D721Med (cell line): Measurements from ENCODE around the gene GPR32.
"Not testable (repeated sequence)": the region's sequence is repeated elsewhere in the genome, so short reads cannot be mapped to it uniquely, and the experiment has no call there.

ENCODE experiments used
- DNase-seq: peaks from one replicate; pipeline ENCODE4 v3.0.0; 2011; ENCODE audit warnings: low spot score; ENCODE audit not compliant: insufficient read length
- FAIRE-seq: peaks from 2 replicates; lab custom pipeline; 2011; peaks lifted over from hg19 to GRCh38; lab: Jason Lieb, UNC
- TF ChIP-seq, protein P1 (sequence below): IDR thresholded peaks from 2 replicates; pipeline ENCODE4 v1.5.1; 2012; ENCODE audit warnings: mild to moderate bottlenecking, control low read depth; ENCODE audit not compliant: insufficient read depth; ENCODE audit errors: missing control alignments

GPR32 gene

DNA sequence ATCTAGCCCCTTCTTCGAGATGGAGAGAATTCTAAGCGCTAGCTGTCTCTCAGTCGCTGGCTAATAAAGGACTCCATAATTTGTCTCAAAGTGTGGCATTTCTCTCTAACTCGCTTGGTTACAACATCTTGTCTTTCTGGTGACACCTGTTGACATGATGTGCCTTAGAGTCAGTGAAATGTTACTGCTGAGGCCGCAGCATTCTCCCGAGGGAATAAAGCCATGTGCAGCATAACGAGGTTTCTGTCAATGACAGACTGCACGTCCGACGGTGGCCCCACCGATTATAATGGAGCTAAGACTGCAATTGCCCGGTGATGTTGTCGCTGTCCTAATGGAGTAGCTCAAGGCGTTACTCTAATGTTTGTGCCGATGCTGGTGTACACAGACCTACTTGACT, 20.3 kb upstream of the GPR32 start:
- no peak for FAIRE-seq
- no peak for DNase-seq
- TF ChIP-seq, protein P1, sequence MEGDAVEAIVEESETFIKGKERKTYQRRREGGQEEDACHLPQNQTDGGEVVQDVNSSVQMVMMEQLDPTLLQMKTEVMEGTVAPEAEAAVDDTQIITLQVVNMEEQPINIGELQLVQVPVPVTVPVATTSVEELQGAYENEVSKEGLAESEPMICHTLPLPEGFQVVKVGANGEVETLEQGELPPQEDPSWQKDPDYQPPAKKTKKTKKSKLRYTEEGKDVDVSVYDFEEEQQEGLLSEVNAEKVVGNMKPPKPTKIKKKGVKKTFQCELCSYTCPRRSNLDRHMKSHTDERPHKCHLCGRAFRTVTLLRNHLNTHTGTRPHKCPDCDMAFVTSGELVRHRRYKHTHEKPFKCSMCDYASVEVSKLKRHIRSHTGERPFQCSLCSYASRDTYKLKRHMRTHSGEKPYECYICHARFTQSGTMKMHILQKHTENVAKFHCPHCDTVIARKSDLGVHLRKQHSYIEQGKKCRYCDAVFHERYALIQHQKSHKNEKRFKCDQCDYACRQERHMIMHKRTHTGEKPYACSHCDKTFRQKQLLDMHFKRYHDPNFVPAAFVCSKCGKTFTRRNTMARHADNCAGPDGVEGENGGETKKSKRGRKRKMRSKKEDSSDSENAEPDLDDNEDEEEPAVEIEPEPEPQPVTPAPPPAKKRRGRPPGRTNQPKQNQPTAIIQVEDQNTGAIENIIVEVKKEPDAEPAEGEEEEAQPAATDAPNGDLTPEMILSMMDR, result no peak

DNA sequence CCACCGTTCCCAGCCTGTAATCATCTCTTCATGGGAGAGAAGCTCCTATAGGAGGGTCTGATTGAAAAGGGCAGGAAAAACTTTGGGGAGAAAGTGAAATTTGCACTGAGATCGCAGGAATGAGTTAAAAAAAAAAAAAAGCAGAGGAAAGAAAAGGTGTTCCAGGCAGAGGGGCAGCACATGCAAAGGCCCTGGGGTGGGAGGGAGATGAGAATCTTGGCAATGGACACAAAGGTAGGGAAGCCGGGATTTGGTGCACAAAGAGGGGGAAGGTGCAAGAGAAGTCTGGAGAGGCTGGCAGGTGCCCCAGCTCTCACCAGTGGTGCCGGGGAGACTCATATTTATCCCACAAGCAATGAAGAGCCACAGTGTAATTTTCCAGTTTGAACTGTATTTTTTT, 16.4 kb upstream of the GPR32 start:
- DNase-seq (no peak), FAIRE-seq (no peak)
- TF ChIP-seq, protein P1, result no peak

DNA sequence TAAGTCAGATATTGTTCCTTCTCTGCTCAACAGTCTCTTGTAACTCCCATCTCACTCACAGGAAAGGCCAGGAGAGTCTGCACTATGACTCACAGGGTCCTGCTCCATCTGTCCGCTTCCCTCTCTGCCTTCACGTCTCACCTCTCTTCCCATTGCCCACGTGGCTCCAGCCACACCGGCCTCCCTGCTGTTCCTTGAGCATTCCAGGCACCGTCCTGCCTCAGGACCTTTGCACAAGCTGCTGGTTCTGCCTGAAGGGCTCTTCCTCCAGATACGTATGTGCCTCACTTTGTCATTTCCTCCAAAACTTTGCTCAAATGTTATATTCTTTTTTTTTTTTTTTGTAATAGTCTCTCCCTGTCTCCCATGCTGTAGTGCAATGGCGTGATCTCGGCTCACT, 14.0 kb upstream of the GPR32 start:
- FAIRE-seq, DNase-seq: not testable (repeated sequence)

DNA sequence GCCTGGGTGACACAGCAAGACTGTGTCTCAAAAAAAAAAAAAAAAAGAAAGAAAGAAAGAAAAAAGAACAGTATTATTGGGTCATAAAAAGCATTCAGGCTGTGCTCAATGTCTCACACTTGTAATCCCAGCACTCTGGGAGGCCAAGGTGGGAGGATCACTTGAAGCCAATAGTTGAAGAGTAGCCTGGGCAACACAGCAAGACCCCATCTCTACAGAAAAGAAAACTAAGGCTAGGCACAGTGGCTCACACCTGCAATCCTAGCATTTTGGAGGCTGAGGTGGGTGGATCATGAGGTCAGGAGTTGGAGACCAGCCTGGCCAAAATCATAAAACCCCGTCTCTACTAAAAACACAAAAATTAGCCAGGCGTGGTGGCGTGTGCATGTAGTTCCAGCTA, 12.6 kb upstream of the GPR32 start:
- not testable (repeated sequence) for FAIRE-seq, DNase-seq

DNA sequence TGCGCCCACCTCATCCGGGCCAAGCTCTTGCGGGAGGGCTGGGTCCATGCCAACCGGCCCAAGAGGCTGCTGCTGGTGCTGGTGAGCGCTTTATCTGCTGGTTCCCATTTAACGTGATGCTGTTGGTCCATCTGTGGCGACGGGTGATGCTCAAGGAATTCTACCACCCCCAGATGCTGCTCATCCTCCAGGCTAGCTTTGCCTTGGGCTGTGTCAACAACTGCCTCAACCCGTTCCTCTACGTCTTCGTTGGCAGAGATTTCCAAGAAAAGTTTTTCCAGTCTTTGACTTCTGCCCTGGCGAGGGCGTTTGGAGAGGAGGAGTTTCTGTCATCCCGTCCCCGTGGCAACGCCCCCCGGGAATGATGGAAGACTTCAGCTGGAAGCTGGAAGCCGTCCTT, 11.2 kb upstream of the GPR32 start:
- DNase-seq, FAIRE-seq: not testable (repeated sequence)

DNA sequence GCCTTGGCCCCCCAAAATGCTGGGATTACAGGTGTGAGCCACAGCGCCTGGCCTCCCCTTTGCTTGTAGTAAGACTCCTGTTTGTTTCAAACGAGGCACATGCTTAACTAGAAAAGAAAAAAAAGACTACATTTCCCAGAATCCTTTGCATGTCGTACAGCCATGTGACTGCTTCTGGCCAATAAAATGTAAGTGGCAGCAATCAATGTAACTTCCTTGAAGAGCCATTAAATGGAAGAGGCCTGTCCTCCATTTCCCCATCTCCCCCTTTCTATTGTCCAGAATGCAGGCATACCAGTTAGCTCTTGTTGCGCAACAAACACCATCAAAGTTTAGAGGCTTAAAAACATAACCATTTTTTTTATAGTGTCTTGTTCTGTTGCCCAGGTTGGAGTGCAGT, 10.4 kb upstream of the GPR32 start:
- DNase-seq, result no peak
- TF ChIP-seq, protein P1, result no peak
- no peak for FAIRE-seq

DNA sequence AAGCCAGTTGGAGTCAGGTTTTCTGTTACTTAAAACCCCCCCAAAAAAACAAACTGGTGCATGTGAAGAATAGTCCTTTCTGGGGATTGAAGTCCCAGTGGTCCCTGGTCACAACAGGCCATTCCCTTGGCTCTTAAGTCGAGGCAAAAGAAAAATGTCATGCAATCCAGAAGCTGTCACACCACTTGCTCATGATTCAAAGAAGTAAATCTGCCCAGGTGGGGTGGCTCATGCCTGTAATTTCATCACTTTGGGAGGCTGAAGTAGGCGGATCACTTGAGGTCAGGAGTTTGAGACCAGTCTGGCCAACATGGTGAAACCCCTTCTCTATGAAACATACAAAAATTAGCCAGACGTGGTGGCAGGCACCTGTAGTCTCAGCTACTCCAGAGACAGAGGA, 8.8 kb upstream of the GPR32 start:
- not testable (repeated sequence) for FAIRE-seq, DNase-seq

DNA sequence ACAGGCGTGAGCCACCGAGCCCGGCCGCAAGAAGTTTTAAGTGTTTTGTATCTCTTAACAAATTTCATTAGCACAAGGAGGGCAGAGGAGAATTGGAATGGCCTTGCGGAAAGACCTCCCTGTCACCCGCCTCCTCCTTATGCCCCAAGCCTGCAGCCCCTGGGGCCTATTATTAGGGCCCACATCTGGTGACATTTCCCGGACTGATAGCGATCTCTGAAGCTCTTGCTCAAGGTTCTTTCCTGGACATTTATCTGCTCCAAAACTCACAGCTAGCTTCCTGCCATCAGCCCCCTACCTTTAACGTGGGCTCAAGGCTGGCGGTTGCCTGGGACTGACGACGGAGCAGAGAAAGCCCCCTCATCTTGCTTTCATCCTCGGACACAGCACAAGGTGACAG, 6.7 kb upstream of the GPR32 start:
- not testable (repeated sequence) for DNase-seq, FAIRE-seq

DNA sequence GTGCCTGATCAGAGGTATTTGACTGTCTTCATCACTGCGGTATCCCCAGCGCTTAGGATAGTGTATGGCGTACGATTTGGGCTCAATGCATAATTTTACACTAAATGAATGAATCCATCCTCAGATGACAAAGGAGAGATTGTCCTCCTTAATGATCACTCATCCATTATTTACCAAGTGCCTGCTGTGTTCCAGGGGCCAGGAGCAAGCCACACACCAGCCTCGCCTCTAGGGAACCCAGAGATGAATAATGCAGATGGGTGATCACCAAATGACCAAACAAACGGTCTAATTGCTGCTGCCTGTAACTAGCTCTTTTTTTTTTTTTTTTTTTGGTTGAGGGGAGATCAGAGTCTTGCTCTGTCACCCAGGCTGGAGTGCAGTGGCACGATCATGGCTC, 5.9 kb upstream of the GPR32 start:
- TF ChIP-seq, protein P1, result no peak
- no peak for FAIRE-seq
- no peak for DNase-seq

DNA sequence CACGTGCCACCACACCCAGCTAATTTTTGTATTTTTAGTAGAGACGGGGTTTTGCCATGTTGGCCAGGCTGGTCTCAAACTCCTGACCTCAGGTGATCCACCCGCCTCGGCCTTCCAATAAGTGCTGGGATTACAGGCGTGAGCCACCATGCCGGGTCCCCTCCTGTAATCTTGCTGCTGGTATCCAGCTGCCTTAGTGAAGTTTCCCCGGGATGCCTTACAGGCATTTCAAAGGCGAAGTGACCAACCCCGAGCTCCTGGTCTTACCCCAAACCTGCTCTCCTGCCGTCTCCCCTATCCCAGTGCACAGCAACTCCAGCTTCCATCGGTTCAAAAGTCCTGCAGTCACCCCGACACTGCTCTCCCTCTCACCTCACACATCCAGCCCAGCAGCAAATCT, 3.5 kb upstream of the GPR32 start:
- not testable (repeated sequence) for DNase-seq, FAIRE-seq

DNA sequence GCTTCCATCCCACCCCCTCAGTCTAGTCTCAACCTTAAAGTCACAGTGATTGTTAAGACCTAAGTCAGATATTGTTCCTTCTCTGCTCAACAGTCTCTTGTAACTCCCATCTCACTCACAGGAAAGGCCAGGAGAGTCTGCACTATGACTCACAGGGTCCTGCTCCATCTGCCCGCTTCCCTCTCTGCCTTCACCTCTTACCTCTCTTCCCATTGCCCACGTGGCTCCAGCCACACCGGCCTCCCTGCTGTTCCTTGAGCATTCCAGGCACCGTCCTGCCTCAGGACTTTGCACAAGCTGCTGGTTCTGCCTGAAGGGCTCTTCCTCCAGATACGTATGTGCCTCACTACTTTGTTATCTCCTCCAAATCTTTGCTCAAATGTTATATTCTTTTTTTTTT, 3.0 kb upstream of the GPR32 start:
- DNase-seq, FAIRE-seq: not testable (repeated sequence)
